GM20000 (cell line): Measurements from ENCODE around the gene PAAF1.
"Not testable (repeated sequence)": the region's sequence is repeated elsewhere in the genome, so short reads cannot be mapped to it uniquely, and the experiment has no call there.

Experiments used
- DNase-seq: peaks from one replicate; pipeline ENCODE4 v3.0.0; 2012; ENCODE audit warnings: low spot score
- CTCF ChIP-seq: IDR thresholded peaks from 2 replicates; pipeline ENCODE4 v1.5.1; 2012; ENCODE audit warnings: mild to moderate bottlenecking, control low read depth; ENCODE audit errors: extremely low read depth, missing control alignments

Gene PAAF1

GRCh38 chr11:73866586-73866996 lies 10.2 kb upstream of the PAAF1 start:
- TF ChIP-seq CTCF = no peak
- DNase-seq = no peak

GRCh38 chr11:73869332-73869949 lies 7.4 kb upstream of the PAAF1 start:
- no peak for DNase-seq
- no peak for TF ChIP-seq CTCF

DNA sequence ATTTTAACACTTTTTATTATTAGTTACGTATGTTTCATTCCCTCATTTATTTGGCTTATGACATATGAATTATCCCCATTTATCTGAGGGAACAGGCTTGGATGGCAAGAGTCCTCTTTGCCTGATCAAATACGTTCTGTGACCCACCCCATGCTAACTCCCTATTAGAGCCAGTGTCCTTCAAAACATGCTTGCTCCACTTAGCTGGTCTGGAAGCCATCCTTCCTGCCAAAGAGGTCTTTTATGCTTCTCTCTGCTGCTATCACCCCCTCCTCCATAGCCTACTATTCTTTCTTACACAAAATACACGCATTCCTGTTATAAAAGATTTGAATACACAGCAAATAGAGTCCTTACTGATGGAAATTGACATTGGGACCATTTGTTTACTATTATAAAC lies 6.5 kb upstream of the PAAF1 start:
- DNase-seq = no peak
- no peak for TF ChIP-seq CTCF

DNA sequence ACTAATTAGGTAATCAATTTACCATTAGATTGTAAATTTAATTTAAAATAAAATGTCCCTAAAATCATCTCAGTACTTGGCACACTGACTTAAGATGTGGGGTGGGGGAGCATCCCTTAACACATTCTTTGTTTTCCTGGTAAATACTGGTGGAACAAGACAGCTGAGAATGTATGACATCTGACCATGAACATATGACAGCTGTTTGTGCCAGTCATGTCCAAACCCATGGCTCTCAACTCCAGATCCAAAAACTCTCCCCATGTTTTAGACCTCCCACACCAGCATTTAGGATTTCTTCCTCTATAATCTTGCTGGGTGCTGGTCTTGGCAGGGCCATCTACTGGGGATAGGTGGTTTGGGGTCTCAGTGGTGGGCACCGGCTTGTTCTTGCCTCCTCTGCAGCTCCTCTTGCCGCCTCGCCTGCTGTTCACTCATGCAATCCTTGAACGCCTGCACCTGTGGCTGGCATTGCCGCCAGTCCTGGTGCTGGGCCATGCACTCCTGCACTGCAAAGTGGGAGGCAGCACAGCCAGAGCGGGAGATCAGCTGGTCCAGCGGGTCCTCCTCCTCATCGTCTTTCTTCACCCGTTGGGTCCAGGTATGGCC lies 3.9 kb upstream of the PAAF1 start:
- no peak for DNase-seq
- TF ChIP-seq CTCF = no peak

DNA sequence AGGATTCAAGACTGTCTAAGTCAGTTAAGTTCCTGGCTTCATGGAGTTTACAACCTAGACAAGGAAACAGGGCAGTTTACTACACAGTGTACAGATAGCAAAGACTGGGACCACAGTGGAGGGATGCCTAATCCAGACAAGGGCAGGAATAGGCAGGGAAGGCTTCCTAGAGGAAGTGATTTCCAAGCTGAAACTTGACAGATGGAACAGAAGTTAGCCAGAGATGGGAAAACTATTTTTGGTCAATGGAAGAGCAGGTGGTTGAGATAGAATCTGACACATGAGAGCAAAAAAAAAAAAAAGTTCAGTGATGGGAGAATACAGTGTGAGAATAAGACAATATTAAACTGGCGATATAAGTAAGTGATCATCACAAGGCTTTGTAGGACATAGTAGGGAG lies 1.4 kb upstream of the PAAF1 start:
- no peak for DNase-seq
- TF ChIP-seq CTCF = no peak

DNA sequence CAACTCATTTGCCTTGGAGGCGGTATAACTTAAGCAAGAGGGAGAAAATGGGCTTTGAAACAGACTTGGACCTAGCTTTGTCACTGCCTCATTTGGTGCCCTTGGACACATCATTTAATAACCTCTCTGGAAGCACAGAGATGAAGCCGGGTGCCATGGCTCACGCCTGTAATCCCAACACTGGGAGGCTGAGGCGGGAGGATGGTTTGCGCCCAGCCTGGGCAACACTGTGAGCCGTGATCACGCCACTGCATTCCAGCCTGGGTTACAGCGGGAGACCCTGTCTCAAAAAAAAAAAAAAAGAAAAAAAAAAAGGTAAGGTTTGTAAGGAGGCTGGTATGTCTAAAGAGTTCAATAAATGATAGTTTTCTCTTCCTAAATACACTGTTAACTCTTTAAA lies 959 bp upstream of the PAAF1 start:
- no peak for TF ChIP-seq CTCF
- DNase-seq = no peak

- no peak for DNase-seq
- no peak for TF ChIP-seq CTCF
Observed at GRCh38 chr11:73878771-73879170, 2.0 kb downstream of the PAAF1 start.

DNA sequence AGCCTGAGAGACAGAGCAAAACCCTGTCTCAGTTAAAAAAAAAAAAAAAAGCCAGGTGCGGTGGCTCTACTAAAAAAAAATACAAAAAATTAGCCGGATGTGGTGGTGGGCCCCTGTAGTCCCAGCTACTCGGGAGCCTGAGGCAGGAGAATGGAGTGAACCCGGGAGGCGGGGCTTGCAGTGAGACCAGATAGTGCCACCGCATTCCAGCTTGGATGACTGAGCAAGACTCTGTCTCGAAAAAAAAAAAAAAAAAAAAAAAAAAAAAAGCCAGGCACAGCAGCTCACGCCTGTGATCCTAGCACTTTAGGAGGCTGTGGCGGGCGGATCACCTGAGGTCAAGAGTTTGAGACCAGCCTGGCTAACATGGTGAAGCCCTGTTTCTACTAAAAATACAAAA lies 3.6 kb downstream of the PAAF1 start:
- DNase-seq = not testable (repeated sequence)
